Right lobe of liver (tissue), 4 donors: ENCODE measurements around the gene CHMP6.

Experiments used
- POLR2A ChIP-seq: fragments of 450-650 bp; IDR thresholded peaks from one replicate; pipeline ENCODE4 v1.6.1; 2017; ENCODE audit warnings: antibody characterized with exemption, mild to moderate bottlenecking
- TF ChIP-seq, protein P1 (sequence below), 4 donors: fragments of 200-600 bp in 3 of 4; fragments of 450-650 bp in 1 of 4; IDR thresholded peaks; one replicate each; pipeline versions ENCODE4 v1.5.1 to v1.8.0; 2016 to 2022; ENCODE audit warnings: antibody characterized with exemption in 4 of 4, mild to moderate bottlenecking in 2 of 4
- donor health status: DM: no; HTN: no; CAD: no.
- donor health status: DM: no; HTN: no; CAD: no.
- donor health status: DM: no; HTN: yes; CAD: no.

DNA sequence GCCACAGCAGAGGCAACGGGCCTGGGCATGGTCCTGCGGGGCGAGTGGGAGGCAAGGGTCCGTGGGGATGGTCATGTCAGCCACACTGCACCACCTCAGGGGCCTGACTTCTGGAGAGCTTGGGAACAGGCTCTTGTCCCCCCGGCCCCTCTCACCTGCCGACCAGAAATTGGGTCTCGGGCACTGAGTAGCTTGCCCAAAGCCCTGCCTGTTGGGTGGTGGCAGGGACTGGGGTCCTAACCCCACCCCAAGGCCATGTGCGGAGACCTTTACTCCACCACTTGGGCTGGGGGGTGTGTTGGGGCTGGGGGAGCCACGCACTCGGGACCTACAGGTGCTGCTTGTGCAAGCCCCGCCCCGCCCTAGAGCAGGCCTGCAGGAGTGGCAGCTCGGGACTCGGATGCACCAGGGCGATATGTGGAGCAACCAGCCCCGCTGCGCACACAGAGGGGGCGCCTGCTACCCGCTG lies 24.2 kb upstream of the CHMP6 start:
- TF ChIP-seq, protein P1, sequence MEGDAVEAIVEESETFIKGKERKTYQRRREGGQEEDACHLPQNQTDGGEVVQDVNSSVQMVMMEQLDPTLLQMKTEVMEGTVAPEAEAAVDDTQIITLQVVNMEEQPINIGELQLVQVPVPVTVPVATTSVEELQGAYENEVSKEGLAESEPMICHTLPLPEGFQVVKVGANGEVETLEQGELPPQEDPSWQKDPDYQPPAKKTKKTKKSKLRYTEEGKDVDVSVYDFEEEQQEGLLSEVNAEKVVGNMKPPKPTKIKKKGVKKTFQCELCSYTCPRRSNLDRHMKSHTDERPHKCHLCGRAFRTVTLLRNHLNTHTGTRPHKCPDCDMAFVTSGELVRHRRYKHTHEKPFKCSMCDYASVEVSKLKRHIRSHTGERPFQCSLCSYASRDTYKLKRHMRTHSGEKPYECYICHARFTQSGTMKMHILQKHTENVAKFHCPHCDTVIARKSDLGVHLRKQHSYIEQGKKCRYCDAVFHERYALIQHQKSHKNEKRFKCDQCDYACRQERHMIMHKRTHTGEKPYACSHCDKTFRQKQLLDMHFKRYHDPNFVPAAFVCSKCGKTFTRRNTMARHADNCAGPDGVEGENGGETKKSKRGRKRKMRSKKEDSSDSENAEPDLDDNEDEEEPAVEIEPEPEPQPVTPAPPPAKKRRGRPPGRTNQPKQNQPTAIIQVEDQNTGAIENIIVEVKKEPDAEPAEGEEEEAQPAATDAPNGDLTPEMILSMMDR (IDR thresholded peaks at IDR 0.05), result no peak
- no peak for TF ChIP-seq POLR2A
